DMS53 (cell line): ENCODE results near the gene CHPF.

Experiments
- DNase-seq: peaks from one replicate; lab custom pipeline; 2025; lab: John Stamatoyannopoulos, UW

CHPF gene

DNA sequence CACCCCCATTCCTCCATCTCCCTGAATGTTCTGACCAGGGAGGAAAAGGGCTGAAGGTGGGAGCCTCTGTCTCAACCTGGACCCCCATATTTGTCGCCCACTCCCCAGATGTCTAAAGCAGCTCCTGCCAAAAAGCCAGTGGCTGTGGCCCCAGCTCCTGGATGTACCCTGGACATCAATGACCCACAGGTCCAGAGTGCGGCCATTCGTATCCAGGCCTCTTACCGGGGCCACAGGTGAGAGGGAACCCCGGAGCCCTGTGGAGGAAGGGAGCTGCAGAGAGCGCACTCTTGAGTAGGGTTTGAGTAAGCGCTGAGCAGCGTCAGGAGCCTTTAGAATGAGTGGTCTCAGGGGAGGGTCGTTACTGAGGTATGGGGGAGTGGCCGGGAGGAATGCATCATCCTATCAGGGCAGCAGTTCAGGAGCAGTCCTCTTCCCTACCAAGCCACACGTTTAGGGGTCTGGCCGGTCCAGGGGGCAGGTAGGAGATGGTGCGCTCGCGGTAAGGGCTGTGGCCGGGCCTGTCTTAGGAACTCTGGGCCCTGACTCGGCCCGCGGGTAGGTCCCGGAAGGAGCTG is 47.3 kb downstream of the CHPF start:
- DNase-seq: no peak

DNA sequence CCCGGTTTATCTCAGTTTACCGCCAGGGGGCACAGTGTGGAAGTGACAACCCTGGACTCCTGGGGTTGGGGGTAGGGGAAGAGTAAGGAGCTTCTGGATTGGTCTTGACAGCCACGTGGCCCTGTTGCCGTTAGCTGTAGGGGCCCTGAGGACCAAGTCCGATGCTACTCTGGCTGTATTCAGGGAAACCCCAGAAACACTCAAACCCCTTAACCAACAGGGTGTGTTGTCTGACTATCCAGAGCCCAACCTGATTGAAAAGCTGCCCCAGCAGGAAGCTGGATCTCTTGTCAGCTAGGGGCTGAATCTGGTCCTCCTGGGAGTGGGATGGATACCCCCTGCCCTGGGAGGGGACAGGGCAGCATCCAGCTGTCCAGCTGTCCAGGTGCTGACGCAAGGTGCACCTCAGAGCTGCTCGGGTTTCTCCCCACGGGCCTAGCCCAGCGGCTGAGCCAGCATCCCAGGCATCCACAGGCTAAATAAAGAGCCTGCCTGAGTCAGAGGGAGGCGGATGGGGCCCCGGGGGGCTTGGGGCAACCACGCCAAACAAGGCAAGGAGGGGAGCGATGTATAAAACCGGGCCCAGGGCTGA is 48.0 kb downstream of the CHPF start:
- peak; percentile 74 for DNase-seq

DNA sequence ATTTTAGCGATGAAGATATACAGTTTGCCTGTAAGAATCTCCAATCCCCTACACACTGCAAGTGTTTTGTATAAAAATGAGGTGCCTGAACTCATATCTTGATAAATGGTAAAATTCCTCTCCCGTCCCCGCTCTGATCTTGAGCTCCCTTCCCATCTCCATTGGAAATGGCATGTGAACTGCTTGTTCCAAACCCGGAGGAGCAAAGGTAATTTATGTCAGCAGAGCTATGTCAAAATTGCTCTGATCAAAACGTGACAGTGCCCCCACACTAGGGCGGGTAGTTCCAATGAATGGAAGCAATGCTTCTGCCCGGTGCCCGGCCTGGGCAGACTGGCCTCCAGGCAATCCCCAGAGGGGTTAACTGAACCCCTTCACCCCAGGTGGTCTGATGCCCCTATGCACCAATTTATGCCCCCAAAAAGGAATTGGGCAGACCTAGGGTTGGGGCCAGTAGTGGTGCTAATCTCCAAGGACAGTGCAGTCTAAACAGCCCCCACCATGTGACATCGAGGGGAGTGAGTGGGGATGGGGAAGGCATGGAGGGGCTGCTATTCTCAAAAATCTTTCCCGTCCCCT is 48.6 kb downstream of the CHPF start:
- no peak for DNase-seq

DNA sequence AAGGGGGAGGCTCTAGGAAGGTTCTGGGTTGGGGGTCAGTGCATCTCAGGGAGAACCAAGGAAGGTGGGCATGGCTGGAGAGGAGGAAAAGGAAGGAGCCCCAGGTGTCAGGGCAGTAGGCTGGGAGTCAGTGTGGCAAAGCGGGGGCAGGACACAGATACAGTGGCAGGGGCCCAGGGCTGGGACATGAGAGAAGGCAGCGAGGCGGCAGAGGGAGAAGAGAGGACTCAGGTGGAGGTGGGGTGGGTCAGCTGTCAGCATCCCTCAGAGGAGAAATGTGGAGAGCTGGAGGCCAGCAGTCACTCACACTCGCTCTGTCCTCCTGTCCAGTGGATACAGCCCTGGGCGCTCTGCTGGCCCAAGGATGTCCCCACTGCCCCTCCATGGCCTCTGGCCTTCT is 50.5 kb downstream of the CHPF start:
- no peak for DNase-seq

DNA sequence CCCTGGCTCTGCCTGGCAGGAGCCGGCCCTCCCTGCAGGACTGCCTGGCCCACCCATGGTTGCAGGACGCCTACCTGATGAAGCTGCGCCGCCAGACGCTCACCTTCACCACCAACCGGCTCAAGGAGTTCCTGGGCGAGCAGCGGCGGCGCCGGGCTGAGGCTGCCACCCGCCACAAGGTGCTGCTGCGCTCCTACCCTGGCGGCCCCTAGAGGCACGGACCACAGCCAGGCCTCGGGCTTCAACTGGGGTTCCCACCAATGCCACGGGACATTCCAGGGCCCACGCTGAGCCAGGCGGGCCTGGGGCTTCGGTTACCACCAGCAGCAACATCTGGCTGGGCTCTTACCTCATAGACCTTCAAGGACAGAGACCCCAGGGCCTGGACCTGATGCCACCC is 51.0 kb downstream of the CHPF start:
- DNase-seq: no peak

DNA sequence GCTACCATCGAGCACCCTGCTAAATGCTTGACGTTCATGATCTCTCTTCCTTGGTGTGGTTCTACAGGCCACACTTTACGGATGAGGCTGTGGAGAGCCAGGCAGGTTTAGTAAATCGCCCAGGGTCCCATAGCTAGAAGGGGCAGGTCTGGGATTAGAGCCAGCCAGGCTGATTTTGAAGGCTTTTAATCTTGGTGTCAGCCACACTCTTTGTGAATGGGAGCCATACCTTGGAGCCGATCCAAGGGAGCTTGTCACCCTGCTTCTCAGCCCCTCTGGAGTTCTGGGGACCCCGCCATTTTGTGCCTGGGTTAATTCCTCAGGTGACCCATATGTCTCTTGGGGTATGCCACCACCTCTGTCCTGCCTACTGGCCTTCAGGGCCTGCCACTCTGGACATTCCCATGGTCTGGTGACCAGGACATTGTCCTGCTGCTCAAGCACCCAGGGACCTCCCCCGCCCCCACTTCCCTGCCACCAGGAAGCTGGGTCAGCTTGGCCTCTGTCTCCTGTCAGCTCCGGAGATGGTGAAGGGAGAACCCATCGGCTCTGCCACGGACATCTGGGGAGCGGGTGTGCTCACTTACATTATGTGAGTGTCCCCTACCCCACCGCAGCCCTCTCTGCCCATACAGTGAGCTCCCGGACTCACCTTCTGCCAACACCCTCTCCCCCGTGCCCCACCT is 52.2 kb downstream of the CHPF start:
- DNase-seq: no peak

DNA sequence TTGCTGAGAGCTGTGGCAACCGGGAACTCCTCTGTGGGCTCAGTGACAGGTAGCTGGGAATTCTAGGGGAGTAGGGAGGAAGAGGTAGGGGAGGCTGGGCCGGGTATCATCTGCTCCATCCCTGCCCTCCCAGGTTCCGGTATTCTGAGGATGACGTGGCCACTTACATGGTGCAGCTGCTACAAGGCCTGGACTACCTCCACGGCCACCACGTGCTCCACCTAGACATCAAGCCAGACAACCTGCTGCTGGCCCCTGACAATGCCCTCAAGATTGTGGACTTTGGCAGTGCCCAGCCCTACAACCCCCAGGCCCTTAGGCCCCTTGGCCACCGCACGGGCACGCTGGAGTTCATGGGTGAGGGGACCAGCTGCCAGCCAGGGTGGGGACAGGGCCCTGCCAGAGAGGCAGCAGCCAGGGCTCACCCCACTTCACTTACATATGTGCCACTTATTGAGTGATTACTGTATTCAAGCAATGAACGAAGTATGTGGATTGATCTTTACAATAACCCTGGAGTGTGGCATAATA is 52.9 kb downstream of the CHPF start:
- peak; percentile 83 for DNase-seq

DNA sequence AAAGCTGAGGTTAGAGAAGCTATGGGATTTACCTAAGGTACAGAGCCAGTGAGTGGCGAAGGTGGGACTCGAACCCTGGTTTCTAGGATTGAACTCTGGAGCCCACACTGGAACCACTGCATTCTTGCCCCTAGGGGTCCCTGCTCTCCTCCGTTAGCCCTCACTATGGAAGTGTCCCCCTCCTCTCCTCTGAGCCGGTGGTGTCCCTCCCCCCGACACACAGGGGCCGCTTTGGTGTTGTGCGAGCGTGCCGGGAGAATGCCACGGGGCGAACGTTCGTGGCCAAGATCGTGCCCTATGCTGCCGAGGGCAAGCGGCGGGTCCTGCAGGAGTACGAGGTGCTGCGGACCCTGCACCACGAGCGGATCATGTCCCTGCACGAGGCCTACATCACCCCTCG is 53.4 kb downstream of the CHPF start:
- no peak for DNase-seq

DNA sequence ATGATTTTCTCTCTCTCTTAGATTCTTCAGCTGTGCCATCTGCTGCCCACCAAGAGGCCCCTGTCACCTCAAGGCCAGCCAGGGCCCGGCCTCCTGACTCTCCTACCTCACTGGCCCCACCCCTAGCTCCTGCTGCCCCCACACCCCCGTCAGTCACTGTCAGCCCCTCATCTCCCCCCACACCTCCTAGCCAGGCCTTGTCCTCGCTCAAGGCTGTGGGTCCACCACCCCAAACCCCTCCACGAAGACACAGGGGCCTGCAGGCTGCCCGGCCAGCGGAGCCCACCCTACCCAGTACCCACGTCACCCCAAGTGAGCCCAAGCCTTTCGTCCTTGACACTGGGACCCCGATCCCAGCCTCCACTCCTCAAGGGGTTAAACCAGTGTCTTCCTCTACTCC is 54.3 kb downstream of the CHPF start:
- DNase-seq: no peak
